DMS153 (cell line): ENCODE measurements around the gene SPRTN.

Experiments used
- DNase-seq: peaks from one replicate; lab custom pipeline; 2025; lab: John Stamatoyannopoulos, UW

SPRTN gene

GRCh38 chr1:231376875-231377549 is 38.9 kb downstream of the SPRTN start:
- no peak for DNase-seq

GRCh38 chr1:231381729-231382128 is 43.6 kb downstream of the SPRTN start:
- DNase-seq, result no peak

GRCh38 chr1:231382426-231382825 is 44.3 kb downstream of the SPRTN start:
- no peak for DNase-seq

- DNase-seq, result no peak
These were observed 45.2 kb downstream of the SPRTN start for GRCh38 chr1:231383159-231383860.

GRCh38 chr1:231384696-231385415 is 46.8 kb downstream of the SPRTN start:
- no peak for DNase-seq

GRCh38 chr1:231385416-231385748 is 47.3 kb downstream of the SPRTN start:
- DNase-seq, result no peak

- no peak for DNase-seq
These were observed 48.4 kb downstream of the SPRTN start for GRCh38 chr1:231386466-231386865.

- no peak for DNase-seq
These were observed 49.9 kb downstream of the SPRTN start for GRCh38 chr1:231387770-231388669.

- DNase-seq, result no peak
These were observed 52.0 kb downstream of the SPRTN start for GRCh38 chr1:231390071-231390470.

GRCh38 chr1:231392389-231393131 is 54.5 kb downstream of the SPRTN start:
- DNase-seq, result no peak

GRCh38 chr1:231393668-231394067 is 55.6 kb downstream of the SPRTN start:
- DNase-seq, result no peak

GRCh38 chr1:231395076-231395997 is 57.2 kb downstream of the SPRTN start:
- no peak for DNase-seq

- no peak for DNase-seq
These were observed 57.9 kb downstream of the SPRTN start for GRCh38 chr1:231395998-231396390.

- no peak for DNase-seq
These were observed 58.5 kb downstream of the SPRTN start for GRCh38 chr1:231396643-231397042.

- no peak for DNase-seq
These were observed 60.0 kb downstream of the SPRTN start for GRCh38 chr1:231397886-231398671.

GRCh38 chr1:231401478-231401877 is 63.4 kb downstream of the SPRTN start:
- DNase-seq, result no peak

- no peak for DNase-seq
These were observed 66.2 kb downstream of the SPRTN start for GRCh38 chr1:231404318-231404717.
